Inflammatory macrophage treated with lipopolysaccharide for 4 hours (primary cell): ENCODE measurements around the gene CERS6.
"Not testable (repeated sequence)": the region's sequence is repeated elsewhere in the genome, so short reads cannot be mapped to it uniquely, and the experiment has no call there.

Source experiments
- DNase-seq: peaks from one replicate; pipeline ENCODE4 v3.0.0-alpha.2; 2020

Gene CERS6

DNA sequence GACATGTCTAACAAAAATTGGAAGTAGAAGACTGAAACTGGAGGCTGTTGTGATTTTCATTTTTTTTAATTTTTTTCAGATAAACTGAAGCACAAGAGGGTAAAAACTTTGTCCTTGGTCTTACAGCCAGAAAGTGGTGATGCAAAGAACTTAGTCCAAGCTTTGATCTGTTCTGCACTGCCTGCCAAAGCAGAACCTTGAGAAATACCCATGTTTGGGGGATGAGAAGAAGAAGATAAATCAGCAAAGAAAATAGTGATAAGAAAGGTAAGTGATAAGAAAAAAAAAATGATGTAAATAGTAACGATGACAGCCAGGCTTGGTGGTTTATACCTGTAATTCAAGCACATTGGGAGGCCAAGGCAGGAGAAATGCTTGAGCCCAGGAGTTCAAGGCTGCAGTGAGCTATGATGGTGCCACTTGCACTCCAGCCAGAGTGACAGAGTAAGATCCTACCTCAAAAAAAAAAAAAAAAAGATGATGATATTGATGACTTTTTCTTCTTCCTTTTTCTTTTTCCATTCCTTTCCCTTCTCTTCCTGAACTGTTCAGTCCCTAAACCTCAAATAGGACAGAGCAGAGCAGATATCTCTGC, 331.8 kb downstream of the CERS6 start:
- DNase-seq, result no peak

DNA sequence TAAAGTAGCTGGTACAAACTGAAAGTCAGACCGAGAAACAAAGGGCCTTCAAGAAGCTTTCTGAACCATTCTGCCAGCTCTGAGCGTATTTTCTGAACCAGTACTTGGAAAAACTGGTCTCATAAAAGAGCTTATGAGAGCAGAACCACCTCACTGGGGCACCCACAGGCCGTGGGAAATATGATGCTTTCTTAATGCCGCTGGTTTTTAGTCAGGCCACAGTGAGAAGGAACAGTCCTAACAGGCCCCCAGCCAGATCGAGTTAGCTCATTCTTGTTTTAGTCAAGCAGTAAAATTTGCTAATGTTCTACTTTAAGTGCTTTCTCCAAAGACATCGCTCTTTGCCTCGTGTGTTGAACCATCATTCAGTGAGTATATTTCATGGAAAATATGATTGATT, 333.7 kb downstream of the CERS6 start:
- no peak for DNase-seq

DNA sequence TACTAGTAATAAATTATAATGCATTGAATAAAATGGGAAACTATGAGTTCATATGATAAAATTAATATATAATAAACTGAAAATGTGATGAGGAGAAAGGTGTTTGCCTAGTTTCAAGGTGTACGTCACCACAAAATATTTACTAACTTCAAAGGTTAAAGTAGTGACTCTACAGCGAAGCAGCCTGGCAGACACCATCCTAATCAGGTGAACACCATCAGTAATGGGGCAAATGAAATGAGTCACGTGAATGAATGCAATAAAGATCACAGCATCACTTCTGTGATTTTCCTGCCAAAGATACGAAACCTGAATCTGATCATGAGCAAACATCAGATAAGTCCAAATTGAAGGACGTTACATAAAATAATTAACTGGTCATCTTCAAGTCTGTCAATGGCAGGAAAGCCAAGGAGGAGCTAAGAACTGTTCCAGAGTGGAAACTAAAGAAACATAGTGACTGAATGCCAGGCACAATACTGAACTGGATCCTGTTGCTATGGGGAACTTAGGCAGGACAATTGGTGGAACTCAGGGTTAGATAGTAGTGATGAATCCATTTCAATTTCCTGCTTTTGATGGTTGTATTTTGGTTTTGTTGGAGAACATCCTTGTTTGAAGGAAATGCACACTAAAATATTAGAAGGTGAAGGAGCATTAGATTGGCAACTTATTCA, 334.3 kb downstream of the CERS6 start:
- no peak for DNase-seq

DNA sequence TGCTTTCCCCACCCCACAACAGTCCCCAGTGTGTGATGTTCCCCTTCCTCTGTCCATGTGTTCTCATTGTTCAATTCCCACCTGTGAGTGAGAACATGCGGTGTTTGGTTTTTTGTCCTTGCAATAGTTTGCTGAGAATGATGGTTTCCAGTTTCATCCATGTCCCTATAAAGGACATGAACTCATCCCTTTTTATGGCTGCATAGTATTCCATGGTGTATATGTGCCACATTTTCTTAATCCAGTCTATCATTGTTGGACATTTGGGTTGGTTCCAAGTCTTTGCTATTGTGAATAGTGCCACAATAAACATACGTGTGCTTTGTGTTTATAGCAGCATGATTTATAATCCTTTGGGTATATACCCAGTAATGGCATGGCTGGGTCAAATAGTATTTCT, 335.1 kb downstream of the CERS6 start:
- DNase-seq, result not testable (repeated sequence)

DNA sequence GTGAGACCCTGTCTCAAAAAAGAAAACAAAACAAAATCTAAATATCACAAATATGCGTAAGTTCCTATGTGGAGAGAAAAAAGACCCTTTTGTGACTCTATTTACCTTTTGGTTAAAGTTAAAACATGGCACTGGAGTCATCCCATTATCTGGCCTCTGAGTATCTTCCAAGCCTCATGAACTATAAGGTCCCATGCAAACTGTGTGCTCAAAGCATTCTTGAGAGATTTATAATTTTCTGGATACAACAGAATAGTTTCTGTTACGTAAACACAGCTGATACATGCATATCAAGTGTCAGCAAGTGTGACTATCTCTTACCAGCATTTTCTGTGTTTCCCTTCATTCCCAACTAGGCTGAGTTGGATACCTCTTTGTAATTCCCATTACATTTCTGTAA, 337.5 kb downstream of the CERS6 start:
- DNase-seq, result no peak

DNA sequence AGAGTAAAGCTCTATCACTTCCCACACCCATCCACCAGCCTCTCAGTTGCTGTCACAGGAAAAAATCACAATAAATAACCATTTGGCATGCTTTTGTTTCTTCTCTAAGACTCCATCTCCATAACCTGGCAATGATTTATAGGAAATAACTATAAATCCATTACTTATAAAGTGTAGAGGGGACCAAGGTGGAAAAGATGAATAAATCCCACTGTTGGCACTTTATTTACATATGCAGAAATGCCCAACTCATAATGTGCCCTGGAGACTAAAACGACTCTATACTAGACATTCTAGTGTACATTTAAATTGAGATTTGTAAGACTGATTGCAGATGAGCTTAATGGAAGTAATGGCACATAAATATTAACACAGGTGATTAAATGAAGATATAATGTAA, 338.9 kb downstream of the CERS6 start:
- DNase-seq, result no peak

DNA sequence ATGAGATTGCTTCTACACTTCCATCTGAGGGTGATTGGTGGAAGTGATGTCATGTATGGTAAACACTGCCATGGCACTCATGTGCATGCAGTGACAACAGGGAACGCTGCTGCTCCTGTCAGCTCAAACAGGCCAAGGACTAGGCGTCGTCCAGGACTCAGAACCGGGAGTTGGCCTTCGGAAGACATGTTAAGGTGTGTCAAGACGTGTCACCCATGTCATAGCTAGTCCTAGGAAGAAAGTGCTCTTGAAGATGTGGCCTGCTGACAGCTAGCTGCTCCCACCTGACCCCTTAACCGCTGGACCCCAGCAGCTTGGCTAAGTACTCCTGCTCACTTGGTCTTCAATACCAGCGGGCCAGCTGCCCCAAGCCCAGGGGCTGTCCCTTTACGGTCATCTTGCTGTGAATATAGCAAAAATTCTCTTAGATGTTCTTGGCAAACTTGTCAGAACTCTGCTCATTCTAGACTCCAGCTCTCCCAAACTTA, 340.1 kb downstream of the CERS6 start:
- no peak for DNase-seq

DNA sequence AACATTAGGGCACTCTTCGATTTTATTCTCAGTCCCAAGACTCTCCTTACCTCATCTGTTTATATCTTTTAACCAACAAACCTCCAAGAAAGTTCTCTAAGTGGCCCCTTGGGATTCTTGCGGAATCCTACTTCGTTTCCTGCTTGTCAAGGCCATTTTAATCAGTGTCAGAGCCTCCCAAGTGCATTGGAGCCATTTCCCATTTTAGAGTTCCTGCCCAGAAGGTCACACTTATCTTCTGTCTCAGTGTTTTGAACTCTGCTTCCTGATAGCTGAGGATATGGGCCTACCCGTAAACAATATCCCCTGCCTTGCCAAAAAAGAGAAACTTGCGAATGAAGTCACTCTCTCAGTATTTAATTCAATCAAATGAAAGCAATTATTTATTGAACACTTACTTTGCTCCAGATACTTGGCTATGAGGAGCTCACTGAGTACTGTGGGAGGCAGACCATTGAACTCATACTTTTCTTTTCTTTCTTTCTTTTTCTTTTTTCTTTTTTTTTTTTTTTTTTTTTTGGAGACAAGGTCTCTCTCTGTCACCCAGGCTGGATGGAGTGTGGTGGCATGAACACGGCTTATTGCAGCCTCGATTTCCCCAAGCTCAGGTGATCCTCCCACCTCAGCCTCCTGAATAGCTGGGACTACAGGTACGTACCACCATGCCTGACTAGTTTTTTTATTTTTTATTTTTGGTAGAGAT, 340.7 kb downstream of the CERS6 start:
- DNase-seq, result no peak

DNA sequence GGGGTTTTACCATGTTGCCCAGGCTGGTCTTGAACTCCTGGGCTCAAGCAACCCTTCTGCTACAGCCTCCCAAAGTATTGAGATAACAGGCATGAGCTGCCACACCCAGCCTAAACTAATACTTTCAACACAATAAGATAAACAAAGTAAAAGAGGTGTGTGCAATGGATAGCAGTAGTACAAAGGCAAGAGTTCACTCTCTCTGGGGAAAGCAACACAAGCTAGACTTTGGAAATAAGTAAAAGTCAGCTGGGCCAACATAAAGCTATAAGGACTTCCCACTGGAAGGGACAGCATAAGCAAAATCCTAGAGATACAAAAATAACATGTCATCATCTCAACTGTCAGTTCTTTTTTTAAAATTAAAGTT, 341.2 kb downstream of the CERS6 start:
- DNase-seq, result no peak

DNA sequence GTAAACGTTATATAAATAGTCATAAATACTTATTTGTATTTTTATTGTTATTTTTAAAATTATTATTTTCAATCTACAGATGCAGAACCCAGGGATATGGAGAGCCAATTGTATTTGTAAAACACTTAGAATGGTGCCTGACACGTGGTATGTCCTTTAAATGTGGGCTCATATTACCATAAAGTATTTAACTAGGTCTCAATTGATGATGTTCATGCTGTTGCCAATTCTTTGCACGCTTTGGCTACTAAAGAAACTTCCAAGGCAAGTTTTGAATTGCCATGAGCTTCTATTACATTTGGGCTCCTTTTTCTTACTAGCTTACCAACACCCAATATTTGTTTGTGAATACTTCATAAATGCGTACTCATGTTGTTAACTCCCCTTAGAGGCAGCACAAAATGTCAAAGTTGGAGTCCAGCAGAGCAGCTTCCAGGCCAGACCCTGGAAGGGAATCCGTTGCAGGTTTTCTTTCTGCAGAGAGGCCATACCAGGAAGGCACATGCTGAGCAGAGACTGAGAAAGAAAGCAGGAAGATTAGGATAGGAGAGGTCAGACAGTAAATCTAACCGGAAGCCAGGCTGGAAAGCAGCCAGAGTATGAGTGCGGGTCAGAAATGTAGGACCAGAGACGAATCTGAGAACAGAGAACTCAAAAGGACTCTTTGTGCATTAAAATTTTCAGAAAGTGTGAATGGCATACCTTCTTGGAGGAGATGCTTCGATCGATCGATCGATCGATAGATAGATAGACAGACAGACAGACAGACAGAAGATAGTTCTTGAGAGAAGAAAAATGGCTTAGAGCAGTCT, 342.2 kb downstream of the CERS6 start:
- DNase-seq, result no peak

DNA sequence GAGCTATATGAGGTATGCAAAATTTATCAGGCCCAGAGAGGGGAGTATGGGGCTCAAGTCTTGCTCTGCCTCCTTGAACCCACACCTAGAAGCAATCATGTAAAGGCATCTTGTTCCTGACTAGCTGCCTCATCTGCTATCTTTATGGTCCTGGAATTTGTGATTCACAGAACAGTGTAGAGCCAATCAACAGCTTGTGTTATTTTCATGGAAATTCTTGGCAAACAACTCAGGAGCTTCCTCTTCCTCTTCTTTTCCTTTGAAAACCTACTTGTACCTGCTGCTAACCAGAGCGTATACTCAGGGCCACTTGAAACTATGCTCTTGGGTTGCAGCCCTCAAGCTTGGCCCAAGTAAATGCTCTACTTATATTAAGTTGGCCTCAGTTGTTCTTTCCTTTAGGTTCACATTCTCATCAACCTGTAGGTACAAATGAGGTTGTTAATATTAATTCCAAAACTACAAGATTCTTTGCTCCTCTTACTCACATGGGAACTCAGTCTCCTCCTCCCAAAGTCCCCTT, 342.9 kb downstream of the CERS6 start:
- no peak for DNase-seq

DNA sequence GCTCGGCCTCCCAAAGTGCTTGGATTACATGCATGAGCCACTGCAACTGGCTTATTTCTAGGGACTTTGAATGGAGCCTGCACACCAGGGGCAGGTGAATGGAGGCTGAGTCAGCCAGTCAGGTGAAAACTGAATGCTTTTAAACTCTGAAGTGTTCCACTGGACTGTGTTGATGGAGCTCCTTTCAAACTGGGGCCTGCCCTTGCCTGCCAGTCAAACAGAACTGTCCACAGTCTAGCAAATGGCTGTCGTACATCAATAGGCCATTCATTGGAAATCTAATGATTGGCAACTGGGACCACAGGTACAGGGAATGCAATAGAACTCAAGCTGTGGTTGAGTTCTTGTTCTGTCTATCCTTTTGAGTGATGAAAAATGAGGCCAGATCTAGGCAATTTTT, 345.4 kb downstream of the CERS6 start:
- DNase-seq, result no peak

DNA sequence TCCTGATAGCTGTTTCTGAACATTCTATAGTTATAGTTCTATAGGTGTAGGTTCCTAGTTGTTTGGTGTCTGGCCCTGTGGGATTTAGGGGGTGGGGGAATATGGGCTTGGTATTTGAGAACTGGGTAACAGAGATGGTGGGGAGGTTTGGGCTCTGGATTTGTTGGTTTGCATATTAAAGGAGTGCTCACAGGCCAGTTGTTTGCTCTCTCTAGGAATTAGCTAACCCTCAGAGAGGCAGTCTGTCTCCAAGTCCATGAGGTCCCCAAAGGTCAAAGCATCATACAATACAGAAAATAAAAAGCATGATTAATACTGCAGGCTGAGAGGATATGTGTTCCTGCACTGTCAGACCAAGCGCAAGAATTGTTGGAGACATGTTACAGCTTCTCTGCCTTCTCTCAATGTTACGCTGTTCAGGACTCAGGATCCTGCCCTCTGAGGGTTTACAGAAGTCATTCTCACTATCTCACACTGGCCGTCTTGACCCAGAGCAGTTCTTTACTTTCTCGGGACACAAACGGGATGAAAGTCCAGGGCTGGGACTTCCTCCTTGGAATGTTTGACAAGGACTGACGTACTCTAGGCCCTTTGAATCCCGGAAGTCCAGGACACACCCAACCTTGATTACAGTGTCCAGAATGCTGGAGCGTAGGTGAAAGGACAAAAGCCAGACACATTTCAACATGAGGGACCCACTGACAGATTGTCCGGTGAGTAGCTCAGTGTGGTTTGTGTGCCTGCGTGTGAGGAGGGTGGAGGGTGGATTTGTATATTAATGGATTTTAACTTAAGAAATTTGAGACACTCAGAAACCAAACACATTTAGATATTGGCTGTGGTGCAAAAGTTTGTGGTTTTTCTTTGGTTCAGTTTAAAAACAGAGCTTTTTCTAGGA, 346.1 kb downstream of the CERS6 start, which contains the start of gene NOSTRIN:
Gene NOSTRIN, plus strand, starts transcription at position 677 of the 898 bp plus-strand sequence. Its CDS starts 10 bp downstream, at position 687.
- DNase-seq, result no peak

DNA sequence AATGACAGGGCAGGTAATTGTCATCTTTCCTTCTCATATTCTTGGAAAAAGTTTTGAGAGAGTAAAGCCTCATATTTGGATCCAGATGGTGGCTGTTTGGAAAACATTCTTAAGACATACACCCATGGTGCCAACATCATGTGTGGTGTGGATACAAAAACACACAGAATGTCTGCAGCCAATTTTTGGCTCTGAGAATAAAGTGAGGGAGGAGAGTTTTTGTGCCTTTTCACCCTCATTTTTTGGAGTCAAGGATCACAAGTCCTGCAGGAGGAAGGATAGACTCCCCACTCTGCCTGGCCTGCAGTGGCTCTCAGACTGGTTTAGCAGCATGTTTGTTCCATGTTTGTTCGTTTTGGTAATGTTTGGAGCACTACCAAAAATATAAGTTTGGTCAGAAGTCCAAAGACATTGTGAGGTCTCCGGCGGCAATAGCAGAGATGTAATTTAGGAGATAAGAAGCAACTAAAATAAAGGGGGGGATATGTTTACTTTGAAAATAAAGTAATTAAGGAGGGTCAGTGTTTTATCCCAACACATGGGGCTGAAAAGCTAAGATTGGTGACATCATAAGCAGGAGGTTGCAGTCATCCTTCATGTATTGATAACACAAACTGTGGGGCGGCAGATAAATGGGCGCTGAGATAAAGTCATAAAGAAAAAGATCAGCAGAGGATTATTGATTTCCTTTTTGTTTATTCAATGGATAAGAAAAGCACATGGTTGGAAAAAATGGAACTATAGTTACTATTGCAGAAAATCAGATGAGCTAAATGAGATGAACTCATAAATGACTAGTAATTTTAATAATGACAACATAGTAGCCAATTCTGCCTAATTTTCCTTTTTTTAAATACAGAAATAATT, 347.0 kb downstream of the CERS6 start:
- no peak for DNase-seq

DNA sequence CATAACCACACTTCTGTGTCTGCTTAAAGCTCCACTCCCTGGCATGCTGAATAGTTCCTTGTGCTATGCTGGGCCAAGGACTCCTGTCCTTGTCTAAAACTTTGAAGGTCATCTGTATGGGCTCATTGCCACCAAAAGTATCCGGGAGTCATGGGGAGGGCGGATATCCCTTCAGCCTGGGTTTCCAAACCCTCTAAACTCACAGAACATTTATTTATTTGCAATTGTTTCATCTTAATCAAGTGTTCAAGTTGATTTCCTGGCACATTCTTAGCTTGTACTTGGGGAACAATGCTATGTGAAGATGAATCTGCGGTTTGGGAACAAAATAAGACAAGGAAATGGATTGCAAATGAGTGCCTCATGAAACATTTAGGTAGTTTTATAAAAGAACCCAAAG, 348.1 kb downstream of the CERS6 start:
- DNase-seq, result no peak

DNA sequence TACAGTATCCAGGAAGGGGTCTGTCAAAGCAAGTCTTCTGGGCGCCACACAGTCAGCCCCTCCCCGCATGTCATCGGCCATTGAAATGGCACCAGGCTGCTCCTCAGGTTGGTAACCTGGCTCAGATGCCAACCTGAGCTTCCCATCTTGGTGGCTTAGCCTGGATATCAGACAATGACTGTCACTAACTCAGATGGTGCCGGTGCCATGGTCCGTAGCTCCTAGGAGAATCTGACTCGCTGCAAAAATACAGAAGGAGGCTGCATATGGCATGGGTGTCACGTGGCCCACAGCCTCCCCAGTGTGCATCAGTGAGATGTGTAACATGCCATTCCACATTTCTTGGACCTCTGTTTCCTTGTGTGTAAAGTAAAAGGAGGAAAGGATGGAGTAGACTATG, 349.5 kb downstream of the CERS6 start:
- no peak for DNase-seq

DNA sequence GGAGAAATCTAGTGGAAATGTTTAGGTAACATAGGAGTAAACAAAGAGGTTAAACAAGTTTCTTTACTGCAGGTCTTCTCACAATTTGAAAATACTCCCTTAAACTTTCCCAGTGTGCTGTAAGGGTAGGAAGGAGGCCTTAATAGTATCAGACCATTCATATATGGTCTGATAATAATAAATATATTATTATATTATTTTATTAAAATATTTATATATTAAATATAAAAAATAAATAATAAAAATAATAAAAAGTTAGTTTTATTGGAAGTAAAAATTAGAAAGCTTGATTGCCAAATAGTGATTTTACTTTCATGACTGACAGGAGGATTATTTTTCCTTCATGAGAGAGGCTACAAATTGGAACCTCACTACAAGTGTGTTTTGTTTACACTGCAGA, 353.5 kb downstream of the CERS6 start:
- no peak for DNase-seq

DNA sequence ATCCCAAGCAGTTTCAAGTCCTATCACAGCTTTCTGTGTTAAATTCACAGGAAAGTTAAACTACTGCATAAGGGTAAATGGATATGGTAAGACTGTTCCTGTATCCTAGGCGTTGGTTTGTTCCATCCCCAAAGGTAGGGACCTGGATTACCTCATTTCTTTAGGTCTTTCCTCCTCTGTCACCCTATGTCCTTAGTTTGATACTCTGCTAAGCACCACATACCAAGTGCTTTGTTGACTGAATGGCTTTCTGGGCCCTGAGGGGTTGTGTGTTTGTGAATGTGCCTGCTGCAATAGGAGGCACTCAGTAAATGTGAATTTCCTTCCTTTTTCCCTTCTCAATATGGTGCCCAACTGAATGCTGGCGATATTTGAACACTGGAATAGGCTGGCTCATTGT, 354.2 kb downstream of the CERS6 start:
- DNase-seq, result no peak

DNA sequence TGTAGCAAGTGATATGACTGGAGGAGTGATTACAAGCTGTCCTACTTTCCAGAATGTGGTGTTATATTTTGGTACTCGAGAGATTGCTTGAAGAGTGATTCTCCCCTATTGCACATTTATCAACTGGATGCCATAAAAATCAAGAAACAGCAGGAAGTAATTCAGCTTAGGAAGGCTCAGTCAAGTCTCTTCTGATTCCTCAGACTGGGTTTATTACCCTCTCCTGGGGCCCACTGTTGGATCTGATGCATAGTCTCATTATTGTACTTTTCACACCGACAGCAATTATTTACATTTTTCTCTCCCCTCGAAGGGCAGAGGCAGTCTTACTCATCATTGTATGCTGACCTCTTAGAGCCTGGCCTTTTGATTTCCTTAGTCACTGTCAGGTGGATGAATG, 355.6 kb downstream of the CERS6 start:
- no peak for DNase-seq

DNA sequence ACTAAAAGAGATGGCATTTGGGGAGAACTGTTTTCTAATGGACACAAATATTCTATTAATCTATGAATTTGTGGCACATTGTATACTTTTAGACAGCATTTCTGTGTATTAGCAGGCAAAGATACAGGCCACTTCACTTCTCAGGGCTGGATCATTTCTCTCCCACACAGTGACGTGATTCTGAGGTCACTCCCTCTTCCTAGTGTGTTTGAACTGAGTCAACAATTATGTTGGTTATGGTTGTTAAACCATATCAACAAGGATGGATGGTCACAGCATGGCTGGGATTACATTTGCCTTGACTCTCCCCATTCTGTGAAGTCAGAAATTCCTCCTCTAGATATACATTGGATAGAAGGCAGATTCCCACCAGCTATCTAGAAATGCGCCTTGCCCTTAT, 358.0 kb downstream of the CERS6 start:
- no peak for DNase-seq
